HTERT RPE-1 (cell line): ENCODE measurements around the gene MFSD2A.
"Not testable (repeated sequence)": the region's sequence is repeated elsewhere in the genome, so short reads cannot be mapped to it uniquely, and the experiment has no call there.

ENCODE experiments used
- in situ Hi-C: fragments of 300-500 bp; cut with MboI; formaldehyde crosslinking; loops from 4 replicates; pipeline ENCODE4 v1.14.3; 2020; ENCODE audit warnings: low sequenced_read_pairs

The MFSD2A gene

DNA sequence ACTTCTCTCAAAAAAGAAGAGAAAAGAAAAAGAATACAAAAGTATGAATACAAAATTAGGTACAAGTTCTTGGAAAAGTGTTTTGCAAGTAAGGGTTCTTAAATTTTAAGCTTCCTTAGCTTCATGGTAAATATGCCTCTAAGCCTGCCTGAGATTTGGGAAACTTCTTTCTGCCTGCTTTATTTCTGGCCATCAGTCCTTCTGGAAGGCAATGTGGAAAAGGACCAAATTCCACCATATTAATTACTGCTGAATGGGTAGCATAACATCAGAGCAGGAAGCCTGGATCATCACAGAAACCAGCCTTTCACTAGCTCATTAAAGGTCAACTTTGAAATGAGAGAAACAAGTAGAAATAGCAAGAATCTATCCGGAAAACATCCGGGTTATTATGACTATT is 46.5 kb downstream of the MFSD2A start:
- in situ Hi-C loops: no loop called here

DNA sequence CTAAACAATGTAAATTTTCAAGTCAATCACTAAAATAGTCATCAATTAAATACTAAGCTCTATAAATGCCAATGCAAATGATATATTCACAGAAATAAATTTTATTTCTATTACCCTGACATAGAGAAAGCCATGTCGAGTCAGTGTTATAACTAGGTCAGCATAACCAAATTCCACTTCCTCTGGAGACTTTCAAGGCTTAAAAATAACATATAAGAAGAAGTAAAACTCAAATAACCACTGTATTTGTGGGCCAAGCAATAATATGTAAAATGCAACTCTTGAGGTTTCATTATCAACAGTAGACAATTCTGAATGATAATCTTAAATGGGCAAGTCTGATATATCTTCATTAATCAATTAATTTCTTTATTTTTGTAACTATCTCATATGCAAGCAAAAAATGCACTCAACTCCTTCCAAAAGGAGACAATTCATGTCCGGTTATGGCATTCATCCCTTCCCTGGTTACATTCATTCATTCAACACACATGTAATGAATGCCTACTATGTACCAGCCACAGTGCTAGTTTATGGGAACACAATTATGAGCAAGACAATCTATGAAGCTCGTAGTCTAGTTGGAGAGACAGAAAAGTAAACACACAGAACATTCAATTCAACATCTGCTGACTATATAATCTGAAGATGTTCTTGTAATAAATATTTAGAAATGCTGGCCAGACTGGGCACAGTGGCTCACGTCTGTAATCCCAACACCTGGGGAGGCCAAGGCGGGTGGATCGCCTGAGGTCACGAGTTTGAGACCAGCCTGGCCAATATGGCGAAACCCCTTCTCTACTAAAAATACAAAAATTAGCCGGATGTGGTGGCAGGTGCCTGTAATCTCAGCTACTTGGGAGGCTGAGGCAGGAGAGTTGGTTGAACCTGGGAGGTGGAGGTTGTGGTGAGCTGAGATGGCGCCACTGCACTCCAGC is 48.5 kb downstream of the MFSD2A start:
- in situ Hi-C loops: no loop called here

- in situ Hi-C loops: no loop called here
Observed at GRCh38 chr1:40004857-40005256, 49.9 kb downstream of the MFSD2A start.

DNA sequence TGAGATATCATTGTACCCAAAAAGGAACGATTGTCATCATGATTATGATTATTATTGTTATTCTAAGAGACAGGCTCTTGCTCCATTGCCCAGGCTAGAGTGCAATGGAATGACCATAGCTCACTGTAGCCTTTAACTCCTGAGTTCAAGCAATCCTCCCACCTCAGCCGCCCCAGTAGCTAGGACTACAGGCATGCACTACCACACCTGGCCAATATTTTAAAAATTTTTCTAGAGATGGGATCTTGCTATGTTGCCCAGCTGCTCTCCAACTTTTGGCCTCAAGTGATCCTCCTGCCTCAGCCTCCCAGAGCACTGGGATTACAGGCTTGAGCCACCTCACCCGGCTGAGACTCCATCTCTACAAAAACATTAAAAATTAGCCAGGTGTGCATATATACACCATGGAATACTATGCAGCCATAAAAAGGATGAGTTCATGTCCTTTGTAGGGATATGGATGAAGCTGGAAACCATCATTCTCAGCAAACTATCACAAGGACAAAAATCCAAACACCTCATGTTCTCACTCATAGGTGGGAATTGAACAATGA is 52.6 kb downstream of the MFSD2A start:
- in situ Hi-C loops: not testable (repeated sequence)

DNA sequence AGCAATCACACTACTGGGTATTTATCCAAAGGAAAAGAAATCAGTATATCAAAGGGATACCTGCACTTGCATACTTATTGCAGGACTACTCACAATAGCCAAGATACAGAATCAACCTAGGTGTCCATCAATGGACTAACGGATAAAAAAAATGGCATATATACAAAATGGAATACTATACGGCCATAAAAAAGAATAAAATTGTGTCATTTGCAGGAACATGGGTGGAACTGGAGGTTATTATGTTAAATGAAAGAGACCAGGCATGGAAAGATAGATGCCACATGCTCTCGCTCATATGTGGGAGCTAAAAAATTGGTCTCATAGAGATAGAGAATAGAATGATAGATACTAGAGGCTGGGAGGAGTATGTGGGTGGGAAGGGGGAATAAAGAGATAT is 56.3 kb downstream of the MFSD2A start:
- in situ Hi-C loops: no loop called here

DNA sequence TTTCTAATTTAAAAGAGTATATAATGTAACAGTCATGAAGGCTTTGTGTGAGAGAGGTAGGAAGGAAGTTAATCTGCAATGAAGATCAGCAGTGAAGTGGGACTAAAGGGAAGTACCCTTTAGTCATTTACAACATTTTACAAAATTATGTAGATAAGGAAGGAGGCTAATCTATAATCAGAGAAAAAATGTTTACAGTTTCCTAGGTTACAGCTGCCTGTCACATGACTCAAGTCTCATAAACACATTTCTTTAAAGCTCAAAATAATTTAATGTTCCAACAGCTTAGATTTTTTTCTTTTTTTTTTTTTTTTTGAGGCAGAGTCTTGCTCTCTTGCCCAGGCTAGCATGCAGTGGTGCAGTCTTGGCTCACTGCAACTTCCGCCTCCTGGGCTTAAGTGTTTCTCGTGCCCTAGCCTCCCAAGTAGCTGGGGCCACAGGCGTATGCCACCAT is 59.3 kb downstream of the MFSD2A start:
- in situ Hi-C loops: no loop called here

DNA sequence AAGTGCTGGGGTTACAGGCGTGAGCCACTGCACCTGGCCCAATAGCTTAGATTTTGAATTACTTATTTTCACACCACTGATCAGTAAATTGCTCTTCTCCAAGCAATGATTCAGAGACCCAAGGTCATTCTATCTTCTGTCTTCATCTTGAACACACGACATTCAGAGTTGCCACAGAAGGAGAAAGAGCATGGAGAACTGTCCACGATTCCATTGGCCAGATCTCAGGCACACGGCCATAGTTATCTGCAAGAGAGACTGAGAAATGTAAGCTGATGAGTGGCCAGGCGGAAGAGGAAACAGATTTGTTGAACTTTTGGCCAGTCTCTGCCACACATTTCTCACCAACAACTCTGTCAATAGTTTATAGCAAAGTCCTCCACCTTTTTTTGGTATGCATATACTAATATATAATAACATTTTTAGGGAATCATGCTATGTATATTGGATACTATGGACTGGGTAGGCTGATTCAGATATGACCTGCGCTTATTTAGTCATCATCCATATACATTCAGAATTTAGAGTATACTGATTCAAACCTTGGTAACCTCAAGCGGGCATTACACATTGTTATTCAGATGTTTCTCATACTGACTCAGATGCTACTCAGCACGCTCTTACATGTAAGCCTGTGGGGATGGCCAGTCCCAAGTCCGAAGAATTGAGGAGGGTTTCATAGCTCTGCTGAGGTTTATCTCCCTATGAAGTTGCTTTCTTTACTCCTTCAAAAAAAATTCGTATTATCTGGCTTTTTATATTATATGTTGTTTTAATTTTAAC is 60.1 kb downstream of the MFSD2A start:
- in situ Hi-C loops: no loop called here

GRCh38 chr1:40017951-40018575 is 63.1 kb downstream of the MFSD2A start:
- in situ Hi-C loops: no loop called here
